ENCODE results near the gene CCDC116.

CCDC116 gene

GRCh38 chr22:21679383-21679782, 46.8 kb downstream of the CCDC116 start:
- peaks cover 86% of the 10 kb centered on the region for H3K36me3 ChIP-seq
- no peaks in the 10 kb centered on the region for H3K27me3 ChIP-seq
- H3K4me2 ChIP-seq = no peak overlapping the region
- H3K4me1 ChIP-seq = peaks cover 28% of the 10 kb centered on the region
- no peak for TF ChIP-seq Cebpa-rat (IDR thresholded peaks at IDR 0.05)
- H3K27ac ChIP-seq = no peak overlapping the region
- H4K20me1 ChIP-seq = peaks cover 27% of the 10 kb centered on the region
- H3K9ac ChIP-seq = no peak overlapping the region
- H3K4me3 ChIP-seq = no peak overlapping the region
- H3K9me3 ChIP-seq = peaks cover 14% of the 10 kb centered on the region

- Histone ChIP-seq H3K9me3 (peaks cover 8% of the 10 kb centered on the region), H3K4me1 (peaks cover 28% of the 10 kb centered on the region), H3K27me3 (no peaks in the 10 kb centered on the region), H3K36me3 (peaks cover 86% of the 10 kb centered on the region), H3K27ac (peak overlapping the region; percentile 57), H4K20me1 (peaks cover 27% of the 10 kb centered on the region), H3K4me2 (no peak overlapping the region), H3K4me3 (no peak overlapping the region), H3K9ac (no peak overlapping the region)
- no peak for TF ChIP-seq Cebpa-rat (IDR thresholded peaks at IDR 0.05)
These were observed 48.4 kb downstream of the CCDC116 start for GRCh38 chr22:21680830-21681565.

GRCh38 chr22:21681566-21682370, 49.2 kb downstream of the CCDC116 start:
- no peak for TF ChIP-seq Cebpa-rat (IDR thresholded peaks at IDR 0.05)
- Histone ChIP-seq H3K4me3 (no peak overlapping the region), H3K9me3 (peaks cover 4% of the 10 kb centered on the region; the same call in 1 of the 2 replicates), H3K4me1 (peaks cover 35% of the 10 kb centered on the region), H4K20me1 (peaks cover 27% of the 10 kb centered on the region), H3K27me3 (no peaks in the 10 kb centered on the region), H3K36me3 (peaks cover 86% of the 10 kb centered on the region), H3K27ac (peak overlapping the region; percentile 57), H3K4me2 (peak overlapping the region; percentile 62), H3K9ac (0 out of 2 replicates have a peak overlapping the region, but pooled peaks have one; percentile 21)

GRCh38 chr22:21682385-21683175, 50.0 kb downstream of the CCDC116 start:
- H3K27ac ChIP-seq = peak overlapping the region; percentile 57
- H3K27me3 ChIP-seq = no peaks in the 10 kb centered on the region
- no peak overlapping the region for H3K4me3 ChIP-seq
- no peaks in the 10 kb centered on the region for H3K9me3 ChIP-seq
- H4K20me1 ChIP-seq = peaks cover 27% of the 10 kb centered on the region
- TF ChIP-seq Cebpa-rat (IDR thresholded peaks at IDR 0.05) = no peak
- H3K36me3 ChIP-seq = peaks cover 85% of the 10 kb centered on the region
- H3K4me2 ChIP-seq = peak overlapping the region; percentile 62
- peak overlapping the region; percentile 21; the same call in 1 of the 2 replicates for H3K9ac ChIP-seq
- peaks cover 43% of the 10 kb centered on the region for H3K4me1 ChIP-seq

GRCh38 chr22:21683401-21683811, 50.8 kb downstream of the CCDC116 start:
- Histone ChIP-seq H3K27ac (peak overlapping the region; percentile 26; the same call in 1 of the 2 replicates), H3K4me2 (no peak overlapping the region), H3K36me3 (peaks cover 82% of the 10 kb centered on the region), H3K9ac (0 out of 2 replicates have a peak overlapping the region, but pooled peaks have one; percentile 21), H3K27me3 (no peaks in the 10 kb centered on the region), H3K9me3 (no peaks in the 10 kb centered on the region), H3K4me1 (peaks cover 51% of the 10 kb centered on the region), H3K4me3 (no peak overlapping the region), H4K20me1 (peaks cover 27% of the 10 kb centered on the region)
- no peak for TF ChIP-seq Cebpa-rat (IDR thresholded peaks at IDR 0.05)

GRCh38 chr22:21684492-21685163, 52.1 kb downstream of the CCDC116 start:
- TF ChIP-seq Cebpa-rat (IDR thresholded peaks at IDR 0.05) = no peak
- Histone ChIP-seq H3K27ac (peak overlapping the region; percentile 44), H4K20me1 (peaks cover 27% of the 10 kb centered on the region), H3K4me1 (peaks cover 64% of the 10 kb centered on the region), H3K4me2 (no peak overlapping the region), H3K36me3 (peaks cover 78% of the 10 kb centered on the region), H3K9ac (no peak overlapping the region), H3K9me3 (no peaks in the 10 kb centered on the region), H3K27me3 (no peaks in the 10 kb centered on the region), H3K4me3 (no peak overlapping the region)

GRCh38 chr22:21685164-21685513, 52.6 kb downstream of the CCDC116 start:
- no peak for TF ChIP-seq Cebpa-rat (IDR thresholded peaks at IDR 0.05)
- no peak overlapping the region for H3K4me2 ChIP-seq
- H4K20me1 ChIP-seq = peaks cover 27% of the 10 kb centered on the region
- H3K9ac ChIP-seq = no peak overlapping the region
- peaks cover 75% of the 10 kb centered on the region for H3K36me3 ChIP-seq
- no peak overlapping the region for H3K4me3 ChIP-seq
- H3K4me1 ChIP-seq = peaks cover 69% of the 10 kb centered on the region
- H3K9me3 ChIP-seq = no peaks in the 10 kb centered on the region
- peak overlapping the region; percentile 44 for H3K27ac ChIP-seq
- H3K27me3 ChIP-seq = no peaks in the 10 kb centered on the region

GRCh38 chr22:21686193-21686608, 53.6 kb downstream of the CCDC116 start:
- H3K36me3 ChIP-seq = peaks cover 67% of the 10 kb centered on the region
- no peak for TF ChIP-seq Cebpa-rat (IDR thresholded peaks at IDR 0.05)
- peaks cover 74% of the 10 kb centered on the region for H3K4me1 ChIP-seq
- H3K9me3 ChIP-seq = no peaks in the 10 kb centered on the region
- peak overlapping the region; percentile 85; the same call in 1 of the 2 replicates for H3K27ac ChIP-seq
- no peak overlapping the region for H3K4me3 ChIP-seq
- no peaks in the 10 kb centered on the region for H3K27me3 ChIP-seq
- H3K4me2 ChIP-seq = 0 out of 2 replicates have a peak overlapping the region, but pooled peaks have one; percentile 94
- H3K9ac ChIP-seq = no peak overlapping the region
- H4K20me1 ChIP-seq = peaks cover 22% of the 10 kb centered on the region
